Prostate gland (tissue), 2 donors: ENCODE results near the gene TMEM242.

Experiments used
- CTCF ChIP-seq, 4 experiments: fragments of 200-600 bp in 2 of 4; fragments of 450-650 bp in 2 of 4; sonication (generic) in 2 of 4; IDR thresholded peaks; 1 replicate in 3 of 4; 2 replicates in 1 of 4; pipeline ENCODE4 v1.5.1; 2016 to 2019; ENCODE audit warnings: antibody characterized with exemption in 4 of 4, mild to moderate bottlenecking in 2 of 4, moderate library complexity in 2 of 4
- POLR2A ChIP-seq: fragments of 450-650 bp; IDR thresholded peaks from one replicate; pipeline ENCODE4 v1.6.1; 2016; ENCODE audit warnings: antibody characterized with exemption, mild to moderate bottlenecking
- POLR2AphosphoS5 ChIP-seq: sonication (generic); formaldehyde crosslinking; IDR thresholded peaks from one replicate; pipeline ENCODE4 v1.6.1; 2017; ENCODE audit warnings: antibody characterized with exemption

GRCh38 chr6:157244780-157245179 is 78.5 kb downstream of the TMEM242 start:
- TF ChIP-seq CTCF (IDR thresholded peaks at IDR 0.05) (no peak), POLR2AphosphoS5 (no peak), POLR2A (no peak)
